Endothelial cell of umbilical vein (primary cell): ENCODE results near the gene MOXD1. TPM values are rescaled to one million over a fixed set of nuclear protein-coding genes. Genes with fewer than 3 reads are reported as not detected.

Experiments
- BruUV-seq: library from RNA; stranded (reverse); fragments of 400-500 nt; replicated peaks from 2 replicates; lab custom pipeline; 2021; lab: Mats Ljungman, UMichigan
- CTCF ChIA-PET: fragments of 300-600, 350-600 bp; sonication (Branson Sonifier 250); formaldehyde crosslinking; loops from one replicate; lab custom pipeline; 2021; ENCODE audit warnings: antibody characterized with exemption, inconsistent platforms; lab: Charles Lee
- POLR2A ChIA-PET: fragments of 300-600, 350-600 bp; sonication (Branson Sonifier 250); formaldehyde crosslinking; loops from one replicate; lab custom pipeline; 2021; ENCODE audit warnings: antibody characterized with exemption, inconsistent platforms; lab: Charles Lee
- DNase-seq: peaks from one replicate; pipeline ENCODE4 v3.0.0-alpha.2; 2011; ENCODE audit warnings: low read depth, low spot score
- FAIRE-seq: peaks from 2 replicates; lab custom pipeline; 2011; peaks lifted over from hg19 to GRCh38; lab: Jason Lieb, UNC
- H2AFZ ChIP-seq: 2 replicates; pipeline ENCODE4 v1.6.0; 2012; ENCODE audit warnings: low read depth, low read length, control low read depth, inconsistent platforms
- H3K27ac ChIP-seq: 2 replicates; pipeline ENCODE4 v1.5.1; 2011; ENCODE audit warnings: low read depth, mild to moderate bottlenecking, control low read depth, low read length, moderate library complexity; ENCODE audit not compliant: insufficient read depth
- H3K27me3 ChIP-seq, 2 experiments: 2 replicates each; pipeline versions ENCODE4 v1.6.0 to v1.6.1; 2011; ENCODE audit warnings: low read length in 2 of 2, mixed read lengths in 1 of 2; ENCODE audit not compliant: control insufficient read depth in 2 of 2, insufficient read depth in 2 of 2
- H3K36me3 ChIP-seq, 2 experiments: 2 replicates in 1 of 2; 3 replicates in 1 of 2; pipeline ENCODE4 v1.5.1; 2011; ENCODE audit warnings: low read length in 2 of 2, mild to moderate bottlenecking in 1 of 2, moderate library complexity in 1 of 2; ENCODE audit not compliant: control insufficient read depth in 2 of 2, insufficient read depth in 2 of 2; ENCODE audit errors: extremely low read depth in 1 of 2
- H3K4me1 ChIP-seq: 3 replicates; pipeline ENCODE4 v1.5.1; 2011; ENCODE audit warnings: mild to moderate bottlenecking, low read length; ENCODE audit not compliant: control insufficient read depth, insufficient read depth; ENCODE audit errors: extremely low read depth
- H3K4me2 ChIP-seq: 2 replicates; pipeline ENCODE4 v1.6.1; 2011; ENCODE audit warnings: low read length, control low read depth, mixed read lengths; ENCODE audit not compliant: insufficient read depth
- H3K4me3 ChIP-seq, 3 experiments: fragments of 200-600 bp in 1 of 3; sonication (generic), shearing (Covaris generic) in 1 of 3; replicated peaks in 1 of 3; 2 replicates each; pipeline ENCODE4 v1.5.1; 2011 to 2016; ENCODE audit warnings: control low read depth in 3 of 3, low read length in 3 of 3, mild to moderate bottlenecking in 2 of 3, inconsistent platforms in 1 of 3, low read depth in 1 of 3, moderate library complexity in 1 of 3; ENCODE audit not compliant: insufficient read depth in 1 of 3
- H3K79me2 ChIP-seq: 2 replicates; pipeline ENCODE4 v1.6.0; 2012; ENCODE audit warnings: low read length, inconsistent platforms; ENCODE audit not compliant: control insufficient read depth, insufficient read depth
- H3K9ac ChIP-seq: replicated peaks from 2 replicates; pipeline ENCODE3; 2011; ENCODE audit warnings: low read length, control low read depth; ENCODE audit not compliant: insufficient read depth; ENCODE audit errors: extremely low read depth
- H3K9me1 ChIP-seq: replicated peaks from 3 replicates; pipeline ENCODE4 v1.6.0; 2011; ENCODE audit warnings: mild to moderate bottlenecking, low read length; ENCODE audit not compliant: control insufficient read depth, insufficient read depth; ENCODE audit errors: extremely low read depth
- H3K9me3 ChIP-seq: replicated peaks from 2 replicates; pipeline ENCODE4 v1.5.1; 2012; ENCODE audit warnings: low read length, inconsistent platforms; ENCODE audit not compliant: control insufficient read depth, insufficient read depth
- H4K20me1 ChIP-seq: replicated peaks from 2 replicates; pipeline ENCODE3; 2011; ENCODE audit warnings: mild to moderate bottlenecking, low read length; ENCODE audit not compliant: control insufficient read depth, insufficient read depth; ENCODE audit errors: extremely low read depth
- EZH2 ChIP-seq: IDR thresholded peaks from 2 replicates; pipeline ENCODE4 v1.6.1; 2012; ENCODE audit warnings: borderline replicate concordance, low read depth, mild to moderate bottlenecking, moderate library complexity, low read length, inconsistent platforms; ENCODE audit not compliant: severe bottlenecking
- FOS ChIP-seq: IDR thresholded peaks from 2 replicates; pipeline ENCODE4 v1.6.1; 2011; ENCODE audit warnings: mild to moderate bottlenecking, low read length, moderate library complexity, borderline replicate concordance; ENCODE audit not compliant: insufficient read depth
- GATA2 ChIP-seq: IDR thresholded peaks from 2 replicates; pipeline ENCODE4 v1.7.0; 2011; ENCODE audit warnings: low read depth, mild to moderate bottlenecking, moderate library complexity, mixed read lengths, low read length; ENCODE audit not compliant: insufficient read length, insufficient read depth
- JUN ChIP-seq: IDR thresholded peaks from 2 replicates; pipeline ENCODE4 v1.6.1; 2011; ENCODE audit warnings: borderline replicate concordance, low read depth; ENCODE audit not compliant: insufficient read length, insufficient read depth
- MYC ChIP-seq: IDR thresholded peaks from one replicate; pipeline ENCODE4 v1.6.1; 2011; ENCODE audit warnings: mild to moderate bottlenecking, low read depth, low read length
- POLR2A ChIP-seq: IDR thresholded peaks from 2 replicates; pipeline ENCODE4 v1.6.1; 2012; ENCODE audit warnings: low read depth, mild to moderate bottlenecking, control low read depth, low read length
- POLR2AphosphoS5 ChIP-seq: IDR thresholded peaks from 2 replicates; pipeline ENCODE4 v1.6.1; 2012; ENCODE audit warnings: low read depth, mild to moderate bottlenecking, control low read depth, low read length, moderate library complexity; ENCODE audit not compliant: insufficient read depth
- dilution Hi-C: fragments of 300-500 bp; cut with MboI; formaldehyde crosslinking; loops from one replicate; pipeline ENCODE4 v1.15.0; 2019; ENCODE audit warnings: low sequenced_read_pairs; ENCODE audit not compliant: extremely low pct_ligation_motif_present
- intact Hi-C: fragments of 100-400 bp; cut with micrococcal nuclease; formaldehyde crosslinking; loops from one replicate; pipeline ENCODE4 v1.10.0; 2022
- polyA plus RNA-seq, 4 experiments: library from polyadenylated mRNA; depleted of rRNA in 3 of 4; stranded (reverse) in 3 of 4; unstranded in 1 of 4; fragments of >200 nt; gene quantifications; 2 replicates each; pipeline versions ENCODE4 v1.2.1 to v1.2.3, GENCODE V29; 2011 to 2012; ENCODE audit warnings: missing spikeins in 1 of 4
- total RNA-seq: library from RNA; stranded (reverse); gene quantifications from 2 replicates; pipeline ENCODE4 v1.2.3, GENCODE V29; 2021
- TF ChIP-seq, protein P1 (sequence below): IDR thresholded peaks from 2 replicates; pipeline ENCODE4 v1.6.1; 2011; ENCODE audit not compliant: insufficient read depth, insufficient read length
- TF ChIP-seq, protein P2 (sequence below), 2 donors: IDR thresholded peaks; 1 replicate in 1 of 2; 2 replicates in 1 of 2; pipeline ENCODE4 v1.5.1; 2011; ENCODE audit warnings: low read length in 2 of 2, mild to moderate bottlenecking in 2 of 2, moderate library complexity in 2 of 2, control low read depth in 1 of 2, inconsistent platforms in 1 of 2, low read depth in 1 of 2; ENCODE audit not compliant: insufficient read depth in 1 of 2; ENCODE audit errors: extremely low read depth in 1 of 2

The MOXD1 gene
- total and polyA plus RNA-seq, 2 donors (not counting 3 experiments of a cell fraction or from before 2014, with no cell fraction given): 0.01 TPM; not detected in 1

DNA sequence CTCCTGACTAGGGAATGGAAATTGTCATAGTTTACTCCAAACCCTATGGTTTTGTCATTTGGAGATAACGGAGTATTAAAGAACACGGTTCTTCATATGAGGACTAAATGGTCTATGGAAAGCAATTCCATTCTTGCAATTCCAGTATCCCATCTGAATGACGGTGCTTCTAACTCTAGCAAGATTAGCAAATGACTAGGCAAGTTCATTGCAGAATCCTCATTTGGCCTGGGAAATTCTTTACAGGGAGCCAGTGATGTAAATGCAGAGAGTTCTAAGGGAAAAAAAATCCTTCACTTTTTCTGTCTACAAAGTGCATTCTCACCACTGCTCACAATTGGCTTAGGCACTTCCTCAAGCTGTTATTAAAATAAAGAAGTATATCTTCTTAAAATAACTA, 111.5 kb downstream of the MOXD1 start:
- Histone ChIP-seq H3K79me2 (no peaks in the 10 kb centered on the region), H3K4me3 (no peak overlapping the region), H3K9me1 (no peaks in the 10 kb centered on the region), H2AFZ (no peak overlapping the region), H3K4me1 (no peaks in the 10 kb centered on the region), H3K36me3 (no peaks in the 10 kb centered on the region), H4K20me1 (no peaks in the 10 kb centered on the region), H3K9me3 (no peaks in the 10 kb centered on the region), H3K9ac (no peak overlapping the region), H3K4me2 (no peak overlapping the region), H3K27me3 (peaks cover 0 to 4% of the 10 kb centered on the region in 2 experiments), H3K27ac (no peak overlapping the region)
- dilution Hi-C loops: no loop called here
- DNase-seq (no peak), FAIRE-seq (no peak)
- intact Hi-C loops: no loop called here
- ChIA-PET CTCF (interaction anchor here (1.2 to 15.1 kb wide), 11 partner anchors 8 to 375 kb away, joined by 3 to 360 read pairs (median 6); no protein-coding TSS in a partner anchor), POLR2A (no interaction called here)
- no TSS peak for BruUV-seq
- TF ChIP-seq MYC (no peak), POLR2A (no peak), POLR2AphosphoS5 (no peak), JUN (no peak), GATA2 (no peak), EZH2 (no peak), FOS (no peak)
- TF ChIP-seq, protein P1, sequence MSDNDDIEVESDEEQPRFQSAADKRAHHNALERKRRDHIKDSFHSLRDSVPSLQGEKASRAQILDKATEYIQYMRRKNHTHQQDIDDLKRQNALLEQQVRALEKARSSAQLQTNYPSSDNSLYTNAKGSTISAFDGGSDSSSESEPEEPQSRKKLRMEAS: no peak
- TF ChIP-seq, protein P2, sequence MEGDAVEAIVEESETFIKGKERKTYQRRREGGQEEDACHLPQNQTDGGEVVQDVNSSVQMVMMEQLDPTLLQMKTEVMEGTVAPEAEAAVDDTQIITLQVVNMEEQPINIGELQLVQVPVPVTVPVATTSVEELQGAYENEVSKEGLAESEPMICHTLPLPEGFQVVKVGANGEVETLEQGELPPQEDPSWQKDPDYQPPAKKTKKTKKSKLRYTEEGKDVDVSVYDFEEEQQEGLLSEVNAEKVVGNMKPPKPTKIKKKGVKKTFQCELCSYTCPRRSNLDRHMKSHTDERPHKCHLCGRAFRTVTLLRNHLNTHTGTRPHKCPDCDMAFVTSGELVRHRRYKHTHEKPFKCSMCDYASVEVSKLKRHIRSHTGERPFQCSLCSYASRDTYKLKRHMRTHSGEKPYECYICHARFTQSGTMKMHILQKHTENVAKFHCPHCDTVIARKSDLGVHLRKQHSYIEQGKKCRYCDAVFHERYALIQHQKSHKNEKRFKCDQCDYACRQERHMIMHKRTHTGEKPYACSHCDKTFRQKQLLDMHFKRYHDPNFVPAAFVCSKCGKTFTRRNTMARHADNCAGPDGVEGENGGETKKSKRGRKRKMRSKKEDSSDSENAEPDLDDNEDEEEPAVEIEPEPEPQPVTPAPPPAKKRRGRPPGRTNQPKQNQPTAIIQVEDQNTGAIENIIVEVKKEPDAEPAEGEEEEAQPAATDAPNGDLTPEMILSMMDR (IDR thresholded peaks at IDR 0.05; ENCODE audit: extremely low read depth in 1 of 2, insufficient read depth in 1 of 2, low read depth in 1 of 2, low read length in 2 of 2): no peak
